G401 (cell line): ENCODE results near the gene KRTAP19-7. TPM values are rescaled to one million over a fixed set of nuclear protein-coding genes. Genes with fewer than 3 reads are reported as not detected.
A peak's percentile ranks its signal among the peaks of the same experiment; 100 is the strongest.

ENCODE experiments used
- DNase-seq: peaks from one replicate; pipeline ENCODE4 v3.0.0-alpha.2; 2015; ENCODE audit warnings: low spot score
- in situ Hi-C: cut with HindIII; loops from 2 replicates; pipeline ENCODE4 v1.10.0; 2016; ENCODE audit warnings: low sequenced_read_pairs, mixed read lengths
- total RNA-seq: library from RNA; depleted of rRNA; stranded (reverse); fragments of >200 nt; shearing (Covaris generic); gene quantifications from 2 replicates; pipeline ENCODE4 v1.2.3, GENCODE V29; 2014; rRNA removed

Gene KRTAP19-7
- not detected in 2 replicates for total RNA-seq

GRCh38 chr21:30561264-30561895 lies at the start of gene KRTAP19-7:
Gene KRTAP19-7 (minus strand): TSS chr21:30561314. CDS start chr21:30561289, 25 bp downstream.
- in situ Hi-C loops: no loop called here
- no peak for DNase-seq

- in situ Hi-C loops: no loop called here
- DNase-seq: no peak
Observed at GRCh38 chr21:30605968-30606367, 44.9 kb upstream of the KRTAP19-7 start.

GRCh38 chr21:30600787-30601186 lies 39.7 kb upstream of the KRTAP19-7 start, which contains the start of gene KRTAP22-1:
Gene KRTAP22-1 (plus strand): TSS chr21:30601087.
- in situ Hi-C loops: no loop called here
- no peak for DNase-seq

- no peak for DNase-seq
- in situ Hi-C loops: no loop called here
Observed at GRCh38 chr21:30598802-30599201, 37.7 kb upstream of the KRTAP19-7 start, which contains the start of gene KRTAP6-2. Gene KRTAP6-2 (minus strand): TSS chr21:30598902. CDS start chr21:30598874, 28 bp downstream.

GRCh38 chr21:30592140-30592539 lies 31.0 kb upstream of the KRTAP19-7 start, which contains the start of gene KRTAP6-3:
Gene KRTAP6-3 (plus strand): TSS chr21:30592440. CDS start chr21:30592446, 6 bp downstream.
- in situ Hi-C loops: no loop called here
- DNase-seq: no peak

- in situ Hi-C loops: no loop called here
- no peak for DNase-seq
Observed at GRCh38 chr21:30590297-30590696, 29.2 kb upstream of the KRTAP19-7 start, which contains the start of gene KRTAP22-2. Gene KRTAP22-2 (minus strand): TSS chr21:30590397.

GRCh38 chr21:30582870-30583269 lies 21.8 kb upstream of the KRTAP19-7 start:
- no peak for DNase-seq
- in situ Hi-C loops: no loop called here

- peak; percentile 93 for DNase-seq
- in situ Hi-C loops: no loop called here
Observed at GRCh38 chr21:30580132-30580531, 19.0 kb upstream of the KRTAP19-7 start.

GRCh38 chr21:30579346-30579745 lies 18.2 kb upstream of the KRTAP19-7 start:
- in situ Hi-C loops: no loop called here
- DNase-seq: peak; percentile 90

- DNase-seq: no peak
- in situ Hi-C loops: no loop called here
Observed at GRCh38 chr21:30577766-30578165, 16.7 kb upstream of the KRTAP19-7 start.

GRCh38 chr21:30567617-30568016 lies 6.5 kb upstream of the KRTAP19-7 start:
- in situ Hi-C loops: no loop called here
- DNase-seq: no peak

GRCh38 chr21:30563630-30564029 lies 2.5 kb upstream of the KRTAP19-7 start:
- in situ Hi-C loops: no loop called here
- no peak for DNase-seq

- in situ Hi-C loops: no loop called here
- no peak for DNase-seq
Observed at GRCh38 chr21:30563072-30563471, 2.0 kb upstream of the KRTAP19-7 start.

- no peak for DNase-seq
- in situ Hi-C loops: no loop called here
Observed at GRCh38 chr21:30561957-30562356, 843 bp upstream of the KRTAP19-7 start.

- in situ Hi-C loops: no loop called here
- no peak for DNase-seq
Observed at GRCh38 chr21:30555095-30555494, 6.0 kb downstream of the KRTAP19-7 start.

GRCh38 chr21:30552782-30553181 lies 8.3 kb downstream of the KRTAP19-7 start:
- in situ Hi-C loops: no loop called here
- no peak for DNase-seq

GRCh38 chr21:30541764-30542163 lies 19.4 kb downstream of the KRTAP19-7 start, which contains the start of gene KRTAP19-6:
Gene KRTAP19-6 (minus strand): TSS chr21:30541864. CDS start chr21:30541833, 31 bp downstream.
- no peak for DNase-seq
- in situ Hi-C loops: no loop called here

GRCh38 chr21:30518876-30519275 lies 42.2 kb downstream of the KRTAP19-7 start:
- no peak for DNase-seq
- in situ Hi-C loops: no loop called here

GRCh38 chr21:30515681-30516080 lies 45.4 kb downstream of the KRTAP19-7 start:
- DNase-seq: no peak
- in situ Hi-C loops: no loop called here
